ENCODE results near the gene COL1A2. TPM values are rescaled to one million over a fixed set of nuclear protein-coding genes. Genes with fewer than 3 reads are reported as not detected.

COL1A2 gene
- total RNA-seq, 1 donor from 2014 or later = 28.0 TPM

GRCh38 chr7:94411188-94411466 is 16.4 kb downstream of the COL1A2 start:
- H3K4me3 Mint-ChIP-seq = no peak overlapping the region
- no peaks in the 10 kb centered on the region for H3K27me3 Mint-ChIP-seq (ENCODE audit: insufficient read depth, low read depth)
- H3K27ac Mint-ChIP-seq = no peak overlapping the region
- no peak for DNase-seq (ENCODE audit: low spot score)
- TF ChIP-seq EZH2phosphoT487 (IDR thresholded peaks at IDR 0.05) = no peak
- TF ChIP-seq, protein P1, sequence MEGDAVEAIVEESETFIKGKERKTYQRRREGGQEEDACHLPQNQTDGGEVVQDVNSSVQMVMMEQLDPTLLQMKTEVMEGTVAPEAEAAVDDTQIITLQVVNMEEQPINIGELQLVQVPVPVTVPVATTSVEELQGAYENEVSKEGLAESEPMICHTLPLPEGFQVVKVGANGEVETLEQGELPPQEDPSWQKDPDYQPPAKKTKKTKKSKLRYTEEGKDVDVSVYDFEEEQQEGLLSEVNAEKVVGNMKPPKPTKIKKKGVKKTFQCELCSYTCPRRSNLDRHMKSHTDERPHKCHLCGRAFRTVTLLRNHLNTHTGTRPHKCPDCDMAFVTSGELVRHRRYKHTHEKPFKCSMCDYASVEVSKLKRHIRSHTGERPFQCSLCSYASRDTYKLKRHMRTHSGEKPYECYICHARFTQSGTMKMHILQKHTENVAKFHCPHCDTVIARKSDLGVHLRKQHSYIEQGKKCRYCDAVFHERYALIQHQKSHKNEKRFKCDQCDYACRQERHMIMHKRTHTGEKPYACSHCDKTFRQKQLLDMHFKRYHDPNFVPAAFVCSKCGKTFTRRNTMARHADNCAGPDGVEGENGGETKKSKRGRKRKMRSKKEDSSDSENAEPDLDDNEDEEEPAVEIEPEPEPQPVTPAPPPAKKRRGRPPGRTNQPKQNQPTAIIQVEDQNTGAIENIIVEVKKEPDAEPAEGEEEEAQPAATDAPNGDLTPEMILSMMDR (IDR thresholded peaks at IDR 0.05) = no peak
- no peak for TF ChIP-seq EZH2 (IDR thresholded peaks at IDR 0.05)
- H3K36me3 Mint-ChIP-seq = no peaks in the 10 kb centered on the region
- no peak overlapping the region for H3K4me2 ChIP-seq
- H3K27ac ChIP-seq = no peak overlapping the region
- H4K20me1 ChIP-seq (ENCODE audit: low read depth) = no peaks in the 10 kb centered on the region
- no peaks in the 10 kb centered on the region for H3K79me2 ChIP-seq (ENCODE audit: low read depth)
- H3F3A ChIP-seq (ENCODE audit: low read depth) = no peaks in the 10 kb centered on the region
- no peaks in the 10 kb centered on the region for H3K27me3 ChIP-seq
- H3K36me3 ChIP-seq = no peaks in the 10 kb centered on the region
- H3K4me1 ChIP-seq = no peaks in the 10 kb centered on the region
- H3K4me3 ChIP-seq = no peak overlapping the region
- H3K9me3 Mint-ChIP-seq = no peaks in the 10 kb centered on the region
- no peak overlapping the region for H3K9ac ChIP-seq
- no peak overlapping the region for H2AFZ ChIP-seq (replicated peaks)
- no peaks in the 10 kb centered on the region for H3K9me3 ChIP-seq (ENCODE audit: low read depth)
- H3K4me1 Mint-ChIP-seq = no peaks in the 10 kb centered on the region

DNA sequence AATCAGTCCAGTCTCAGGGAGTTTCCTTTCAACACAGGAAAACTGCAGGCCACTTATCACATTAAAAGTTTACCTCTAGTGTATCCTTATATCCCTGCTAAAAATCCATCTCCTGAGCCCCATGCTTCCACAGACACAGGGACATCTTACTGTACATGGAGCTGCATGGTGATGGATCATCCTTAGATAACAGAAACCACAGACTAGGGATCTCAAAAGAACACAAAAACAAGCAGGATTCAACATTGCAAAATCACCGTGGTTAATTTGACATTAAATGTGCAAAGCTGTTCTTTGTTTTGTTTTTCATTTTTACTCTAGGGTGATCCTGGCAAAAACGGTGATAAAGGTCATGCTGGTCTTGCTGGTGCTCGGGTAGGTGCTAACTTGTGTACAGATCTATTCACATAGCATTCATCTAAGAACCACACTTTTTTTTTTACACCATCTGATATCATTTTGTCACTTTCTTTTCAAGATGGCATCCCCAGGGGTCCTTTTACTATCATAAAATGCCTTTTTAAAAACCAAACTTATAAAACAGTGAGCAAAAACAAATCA is 18.1 kb downstream of the COL1A2 start:
- Histone ChIP-seq H3K27me3 (no peaks in the 10 kb centered on the region), H3K79me2 (ENCODE audit: low read depth) (no peaks in the 10 kb centered on the region), H3F3A (ENCODE audit: low read depth) (no peaks in the 10 kb centered on the region), H3K9me3 (ENCODE audit: low read depth) (no peaks in the 10 kb centered on the region), H3K4me2 (no peak overlapping the region), H4K20me1 (ENCODE audit: low read depth) (no peaks in the 10 kb centered on the region), H3K4me1 (no peaks in the 10 kb centered on the region), H3K4me3 (no peak overlapping the region), H3K36me3 (no peaks in the 10 kb centered on the region), H3K9ac (no peak overlapping the region), H2AFZ (replicated peaks) (no peak overlapping the region), H3K27ac (no peak overlapping the region)
- DNase-seq (ENCODE audit: low spot score) = no peak
- Mint-ChIP-seq H3K4me3 (no peak overlapping the region), H3K27me3 (ENCODE audit: insufficient read depth, low read depth) (no peaks in the 10 kb centered on the region), H3K9me3 (no peaks in the 10 kb centered on the region), H3K36me3 (no peaks in the 10 kb centered on the region), H3K4me1 (no peaks in the 10 kb centered on the region), H3K27ac (no peak overlapping the region)
- TF ChIP-seq EZH2 (IDR thresholded peaks at IDR 0.05) = no peak
- no peak for TF ChIP-seq EZH2phosphoT487 (IDR thresholded peaks at IDR 0.05)
- TF ChIP-seq, protein P1 (IDR thresholded peaks at IDR 0.05) = no peak

GRCh38 chr7:94414481-94414880 is 19.8 kb downstream of the COL1A2 start:
- Histone ChIP-seq H3K4me2 (no peak overlapping the region), H4K20me1 (ENCODE audit: low read depth) (no peaks in the 10 kb centered on the region), H3K27me3 (no peaks in the 10 kb centered on the region), H3K4me1 (no peaks in the 10 kb centered on the region), H3K27ac (no peak overlapping the region), H2AFZ (replicated peaks) (no peak overlapping the region), H3K9ac (no peak overlapping the region), H3F3A (ENCODE audit: low read depth) (no peaks in the 10 kb centered on the region), H3K79me2 (ENCODE audit: low read depth) (no peaks in the 10 kb centered on the region), H3K36me3 (no peaks in the 10 kb centered on the region), H3K4me3 (no peak overlapping the region), H3K9me3 (ENCODE audit: low read depth) (no peaks in the 10 kb centered on the region)
- Mint-ChIP-seq H3K9me3 (no peaks in the 10 kb centered on the region), H3K36me3 (no peaks in the 10 kb centered on the region), H3K4me1 (no peaks in the 10 kb centered on the region), H3K27me3 (ENCODE audit: insufficient read depth, low read depth) (no peaks in the 10 kb centered on the region), H3K27ac (no peak overlapping the region), H3K4me3 (no peak overlapping the region)
- TF ChIP-seq, protein P1 (IDR thresholded peaks at IDR 0.05) = no peak
- TF ChIP-seq EZH2 (IDR thresholded peaks at IDR 0.05) (no peak), EZH2phosphoT487 (IDR thresholded peaks at IDR 0.05) (no peak)
- DNase-seq (ENCODE audit: low spot score) = no peak
